Hematopoietic multipotent progenitor cell treated with erythropoietin and hydrocortisone succinate and interleukin-3 and kit ligand, for 6 days (in vitro differentiated cells): ENCODE results near the gene SYNRG.
"Not testable (repeated sequence)": the region's sequence is repeated elsewhere in the genome, so short reads cannot be mapped to it uniquely, and the experiment has no call there.

Source experiments
- DNase-seq: peaks from one replicate; pipeline ENCODE4 v3.0.0-alpha.2; 2015

The SYNRG gene

DNA sequence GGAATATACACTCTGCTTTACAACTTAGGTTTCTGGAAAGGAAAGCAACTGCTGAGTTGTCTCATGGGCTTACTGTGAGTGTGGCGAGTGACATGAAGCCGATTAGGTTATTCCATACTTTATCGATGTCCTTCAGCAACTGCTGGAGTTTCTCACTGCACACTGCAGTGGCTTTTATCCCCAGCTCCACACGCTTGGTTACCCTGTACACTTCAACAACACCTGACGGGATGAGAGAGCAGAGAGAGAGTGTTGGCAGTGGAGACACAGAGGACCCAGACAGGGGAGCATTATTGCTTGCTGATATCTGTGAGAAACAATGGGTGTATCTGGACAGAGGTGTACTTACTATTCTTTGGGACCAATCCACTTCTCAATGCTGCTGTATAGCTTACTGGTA, 73.3 kb downstream of the SYNRG start:
- no peak for DNase-seq

DNA sequence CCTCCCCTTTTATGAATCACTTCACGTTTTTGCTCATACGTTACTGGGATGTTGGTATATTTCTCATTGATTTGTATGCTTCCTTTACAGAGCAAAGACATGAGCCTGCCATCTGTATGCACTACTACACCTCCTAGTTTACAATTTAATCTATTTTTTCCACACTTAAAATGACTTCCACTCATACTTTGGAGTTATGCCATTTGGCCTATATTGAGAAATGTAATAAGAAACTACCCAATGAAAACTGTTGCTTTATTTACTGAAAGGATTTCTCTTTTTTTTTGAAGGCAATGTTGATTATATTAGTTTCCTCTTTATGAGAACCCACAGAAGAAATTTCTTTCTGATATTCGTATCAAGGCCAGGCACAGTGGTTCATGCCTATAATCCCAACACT, 76.5 kb downstream of the SYNRG start:
- DNase-seq = no peak

DNA sequence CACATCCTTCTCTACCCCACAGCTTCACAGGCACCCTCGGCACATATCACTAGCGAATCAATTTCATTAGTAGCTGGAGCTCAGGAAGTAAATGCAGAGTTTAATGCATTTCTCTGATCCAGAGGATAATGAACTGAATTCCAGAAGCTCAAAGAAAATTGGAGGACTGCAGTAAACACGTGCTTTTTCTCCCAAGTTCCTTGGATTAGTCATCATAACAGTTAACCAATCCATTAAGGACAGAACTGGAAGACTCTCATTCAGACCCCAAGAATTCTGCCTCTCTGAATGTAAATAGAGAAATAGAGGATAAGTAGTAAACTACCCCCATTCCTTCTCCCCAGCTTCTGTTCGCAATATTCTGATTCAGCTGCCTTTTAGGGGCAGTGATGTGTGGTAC, 78.8 kb downstream of the SYNRG start:
- no peak for DNase-seq

DNA sequence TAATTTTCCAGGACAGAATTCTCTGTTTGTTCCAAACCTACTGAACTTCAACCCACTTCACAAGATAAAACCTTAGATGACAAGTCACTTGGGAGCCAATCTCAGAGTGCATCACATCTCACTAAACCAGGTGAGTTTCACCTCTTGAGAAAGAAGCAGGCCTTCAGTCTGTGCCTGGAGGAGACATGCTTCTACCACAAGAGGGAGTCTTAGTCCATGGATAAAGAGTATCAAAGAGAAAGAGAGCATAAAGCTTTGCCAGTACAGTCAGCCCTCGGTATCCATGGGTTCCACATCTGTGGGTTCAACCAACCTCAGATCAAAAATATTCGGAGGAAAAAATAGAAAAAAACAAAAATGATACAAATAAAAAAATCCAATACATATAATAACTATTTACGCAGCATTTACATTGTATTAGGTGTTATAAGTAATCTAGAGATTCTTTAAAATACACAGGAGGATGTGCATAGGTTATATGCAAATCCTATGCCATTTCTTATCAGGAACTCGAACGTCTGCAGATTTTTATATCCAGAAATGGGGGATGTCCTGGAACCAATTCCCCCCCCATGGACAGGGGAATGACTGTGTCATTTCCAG, 81.9 kb downstream of the SYNRG start:
- DNase-seq = peak; percentile 80

DNA sequence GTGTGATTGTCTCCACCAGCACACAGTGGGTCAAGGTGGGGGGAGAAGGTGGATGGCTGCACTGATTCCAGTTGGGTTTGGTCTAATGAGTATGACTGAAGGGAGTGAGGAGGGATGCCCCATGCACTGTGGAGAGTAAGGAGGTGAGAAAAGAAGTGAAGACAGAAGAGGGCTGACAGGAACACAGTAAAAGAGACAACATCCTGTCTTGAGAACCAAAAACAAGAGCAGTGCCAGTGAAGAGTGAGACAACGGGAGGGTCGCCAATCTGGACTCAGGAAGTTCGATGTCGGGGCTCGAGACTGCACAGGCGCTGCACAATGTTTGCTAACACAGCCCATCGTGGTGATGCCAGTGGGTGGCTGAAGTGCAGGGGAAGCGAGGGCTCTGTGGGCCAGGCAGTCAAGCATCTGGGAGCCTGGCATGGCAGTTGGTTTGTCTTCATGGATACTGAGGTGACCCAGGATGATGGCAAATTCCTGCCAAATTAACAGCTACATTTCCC, 85.5 kb downstream of the SYNRG start:
- DNase-seq = no peak

DNA sequence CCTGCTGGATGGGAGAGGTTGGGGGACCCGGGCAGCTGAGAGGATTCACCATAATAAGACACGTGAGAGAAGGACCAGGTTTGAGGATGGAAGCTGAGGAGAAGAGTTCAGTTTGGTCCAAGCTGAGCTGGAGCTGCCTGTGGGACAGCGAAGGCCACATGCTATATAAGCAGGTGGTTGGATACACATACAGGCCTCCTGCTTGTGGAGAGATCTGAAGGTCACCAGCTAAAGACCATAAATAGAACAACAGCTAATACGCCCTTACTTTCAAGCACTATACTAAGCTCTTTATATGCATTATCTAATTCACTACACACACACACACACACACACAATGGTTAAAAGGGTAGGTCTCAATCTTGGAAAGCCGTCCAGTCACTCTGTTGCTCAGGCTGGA, 87.4 kb downstream of the SYNRG start:
- DNase-seq = no peak

DNA sequence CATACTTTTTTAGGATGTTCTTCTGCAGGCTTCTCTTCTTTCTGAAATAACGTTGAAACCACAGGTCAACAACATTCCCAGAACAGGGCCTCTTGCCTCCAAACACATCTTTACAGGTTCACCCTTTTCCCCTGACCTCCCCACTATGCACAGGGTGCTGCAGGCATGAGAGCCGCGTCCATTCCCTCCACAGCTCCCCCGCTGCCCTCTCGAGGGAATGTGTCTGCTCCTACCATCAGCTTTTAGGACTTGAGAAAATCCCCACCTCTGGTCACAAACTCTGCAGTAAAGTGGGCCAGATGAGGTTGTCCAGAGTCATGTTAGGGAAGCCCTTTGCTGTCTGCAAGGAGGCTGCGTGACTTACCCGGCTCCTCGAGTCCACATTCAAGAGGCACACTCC, 89.0 kb downstream of the SYNRG start:
- DNase-seq = peak; percentile 15

DNA sequence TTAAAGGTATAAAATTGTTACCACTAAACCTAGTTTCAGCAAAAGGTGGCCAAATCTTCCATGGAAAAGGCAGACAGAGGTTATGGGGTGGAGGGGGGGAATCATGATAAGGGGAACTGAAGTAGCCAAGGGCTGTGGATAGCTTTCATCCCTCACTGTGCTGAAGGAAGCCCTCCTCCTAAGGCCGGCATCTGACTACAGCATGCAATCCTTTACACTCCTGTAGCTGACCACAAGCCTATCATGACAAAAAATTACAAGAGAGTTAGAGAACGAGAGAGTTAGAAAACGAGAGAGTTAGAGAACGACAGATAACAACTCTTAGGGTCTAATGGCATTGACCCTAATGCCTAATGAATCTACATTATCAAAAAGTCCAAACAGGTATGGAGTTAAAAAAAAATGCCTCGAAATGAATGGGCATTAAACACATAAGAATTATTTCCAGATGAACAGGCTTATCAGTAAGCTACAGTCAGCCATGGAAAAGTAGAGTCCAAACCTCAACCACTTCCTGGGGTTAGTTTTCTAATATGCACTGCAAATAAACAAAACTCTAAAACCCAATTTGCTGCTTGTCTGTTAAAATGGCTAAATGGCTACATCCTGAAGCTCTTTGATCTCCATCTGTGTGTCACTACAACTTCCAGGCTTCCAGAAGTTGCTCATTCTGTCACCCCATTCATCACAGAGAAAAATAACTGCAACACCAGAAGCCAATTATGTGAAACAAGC, 89.8 kb downstream of the SYNRG start:
- peak; percentile 80 for DNase-seq

DNA sequence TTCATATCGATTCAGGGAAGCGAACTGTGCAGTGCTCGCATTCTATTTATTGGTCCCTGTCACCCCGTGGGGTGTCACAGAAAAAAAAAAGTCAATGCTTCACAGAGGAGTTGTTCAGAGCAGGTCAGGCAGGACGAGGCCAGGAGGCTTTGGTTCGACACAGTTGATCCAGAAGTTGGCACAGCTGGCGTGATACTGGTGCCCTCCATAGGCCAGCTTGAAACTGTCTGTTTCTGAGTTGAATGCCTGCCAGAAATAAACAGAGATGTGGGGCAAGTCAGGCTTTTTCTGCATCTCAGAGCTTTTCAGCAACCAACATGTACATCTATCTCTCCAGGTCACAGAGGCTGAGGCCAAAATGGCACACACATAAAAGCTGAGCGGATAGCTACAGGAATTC, 90.4 kb downstream of the SYNRG start:
- peak; percentile 78 for DNase-seq

DNA sequence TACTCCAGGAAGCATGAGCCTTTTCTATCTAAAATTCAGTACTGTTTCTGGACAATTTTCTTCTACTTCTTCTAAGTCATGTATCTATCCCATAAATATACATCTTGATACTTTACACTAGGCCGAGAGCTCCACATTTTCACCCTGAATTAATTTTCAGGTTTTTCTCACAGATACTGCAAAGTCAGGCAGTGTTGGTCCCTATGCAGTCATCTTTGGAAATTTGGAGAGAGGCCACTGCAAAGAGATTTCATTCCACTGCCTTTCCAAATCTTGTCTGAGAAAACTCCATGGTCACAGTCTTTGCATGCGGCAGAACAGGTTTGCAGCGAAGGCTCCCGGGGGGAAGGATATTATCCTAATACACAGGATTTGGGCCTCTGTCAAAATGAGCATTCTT, 91.3 kb downstream of the SYNRG start:
- DNase-seq = no peak

DNA sequence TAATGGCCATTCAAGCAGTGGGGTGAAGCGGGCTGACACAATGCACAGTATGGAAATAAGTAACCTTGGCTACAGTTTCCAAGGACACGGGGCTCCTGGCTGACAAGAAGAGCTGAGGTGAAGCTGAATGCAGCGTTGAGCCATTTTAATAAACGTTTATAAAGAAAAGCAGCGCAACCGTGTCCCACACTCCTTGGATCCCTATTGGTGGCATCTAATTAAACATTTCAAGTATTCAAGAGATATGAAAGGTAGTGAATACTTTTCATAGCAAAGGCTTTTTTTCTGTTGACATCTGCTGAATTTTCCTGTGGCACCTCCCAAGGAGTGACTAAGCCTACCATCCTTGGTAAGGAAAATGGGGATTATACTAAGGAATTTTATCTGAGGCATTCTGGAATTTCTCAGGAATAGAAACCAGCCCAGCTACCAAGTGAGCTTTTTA, 93.1 kb downstream of the SYNRG start:
- no peak for DNase-seq

DNA sequence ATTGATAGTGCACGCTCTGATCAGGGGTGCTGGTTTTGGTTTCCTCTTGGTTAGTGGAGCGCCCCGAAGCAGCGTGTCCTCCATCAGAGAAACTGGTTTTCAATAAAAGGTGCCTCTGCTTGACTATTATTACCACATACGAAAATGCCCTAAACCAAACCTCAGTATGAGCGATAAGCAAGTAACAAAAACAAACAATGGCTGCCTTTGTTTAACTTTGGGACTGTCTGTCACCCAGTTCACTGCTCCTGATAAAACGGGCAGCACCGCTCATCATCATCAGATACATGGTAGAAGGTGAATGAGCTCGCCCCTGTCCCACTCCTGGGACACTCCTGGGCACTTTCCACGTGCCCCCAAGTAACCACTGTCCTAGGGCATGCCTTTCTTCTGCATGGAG, 95.5 kb downstream of the SYNRG start:
- DNase-seq = no peak

DNA sequence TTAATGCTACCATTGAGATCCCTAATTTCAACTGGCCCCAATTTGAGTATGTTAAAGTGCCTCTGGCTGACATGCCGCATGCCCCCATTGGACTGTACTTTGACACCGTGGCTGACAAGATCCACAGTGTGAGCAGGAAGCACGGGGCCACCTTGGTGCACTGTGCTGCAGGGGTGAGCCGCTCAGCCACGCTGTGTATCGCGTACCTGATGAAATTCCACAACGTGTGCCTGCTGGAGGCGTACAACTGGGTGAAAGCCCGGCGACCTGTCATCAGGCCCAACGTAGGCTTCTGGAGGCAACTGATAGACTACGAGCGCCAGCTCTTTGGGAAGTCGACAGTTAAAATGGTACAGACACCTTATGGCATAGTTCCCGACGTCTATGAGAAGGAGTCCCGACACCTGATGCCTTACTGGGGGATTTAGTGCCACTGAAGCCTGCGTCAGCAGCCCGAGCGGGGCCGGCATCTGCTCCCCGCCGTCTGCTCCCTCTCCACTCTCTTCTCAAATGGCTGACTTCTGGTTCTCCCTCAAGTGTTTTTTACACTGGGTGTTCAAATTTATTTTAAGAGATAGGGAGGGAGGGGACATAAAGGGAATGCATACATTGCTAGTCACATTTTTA, 96.7 kb downstream of the SYNRG start:
- DNase-seq = no peak

DNA sequence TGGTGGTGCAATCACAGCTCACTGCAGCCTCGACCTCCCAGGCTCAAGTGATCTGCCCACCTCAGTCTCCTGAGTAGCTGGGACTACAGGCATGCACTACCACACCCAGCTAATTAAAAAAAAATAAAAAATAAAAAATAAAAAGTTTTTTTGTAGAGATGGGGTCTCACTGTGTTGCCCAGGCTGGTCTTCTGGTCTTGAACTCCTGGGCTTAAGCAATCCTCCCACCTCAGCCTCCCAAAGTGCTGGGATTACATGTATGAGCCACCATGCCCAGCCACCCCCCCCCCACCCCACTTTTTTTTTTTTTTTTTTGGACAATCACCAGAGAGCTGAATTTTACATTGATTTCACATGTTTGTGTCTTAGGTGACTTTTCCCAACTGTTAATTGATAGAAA, 97.6 kb downstream of the SYNRG start:
- DNase-seq = not testable (repeated sequence)

DNA sequence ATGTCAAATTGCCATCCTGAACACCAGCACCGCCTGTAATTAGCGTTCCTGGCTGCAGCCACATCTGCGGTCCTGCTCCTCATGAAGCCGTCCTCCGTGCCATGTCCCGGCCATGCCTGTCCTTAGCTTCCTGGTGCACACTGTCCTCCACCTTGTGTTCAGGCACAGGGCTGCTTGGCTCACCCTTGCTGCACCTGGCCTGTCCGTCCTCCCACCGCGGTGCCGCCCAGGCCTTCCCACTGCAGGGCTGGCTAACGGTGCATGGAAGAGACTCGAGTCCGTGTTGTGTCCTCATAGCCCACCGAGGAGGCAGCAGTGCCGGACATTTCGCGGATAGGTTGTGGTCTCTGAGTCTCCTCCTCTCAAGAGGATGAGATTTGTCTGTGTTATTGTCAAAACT, 99.2 kb downstream of the SYNRG start:
- DNase-seq = no peak

DNA sequence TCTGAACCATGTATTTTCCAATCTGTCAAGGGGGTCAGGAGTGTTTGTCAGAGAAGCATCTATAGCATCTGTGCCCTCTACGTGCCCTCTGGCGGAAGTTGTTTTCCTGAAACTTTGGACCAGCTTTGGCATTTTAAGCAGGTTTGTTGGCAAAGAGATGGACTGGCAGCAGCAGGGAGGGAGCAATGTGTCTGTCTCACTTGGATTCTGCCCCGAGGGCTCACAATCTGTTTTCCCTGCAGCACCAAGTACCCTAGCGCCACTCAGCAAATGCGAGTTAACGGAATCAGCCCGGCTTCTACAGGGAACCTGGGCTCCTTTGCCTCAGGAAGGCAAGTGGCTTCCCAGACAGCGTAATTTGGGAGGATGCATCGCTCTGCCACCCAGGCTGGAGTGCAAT, 102.1 kb downstream of the SYNRG start:
- no peak for DNase-seq

DNA sequence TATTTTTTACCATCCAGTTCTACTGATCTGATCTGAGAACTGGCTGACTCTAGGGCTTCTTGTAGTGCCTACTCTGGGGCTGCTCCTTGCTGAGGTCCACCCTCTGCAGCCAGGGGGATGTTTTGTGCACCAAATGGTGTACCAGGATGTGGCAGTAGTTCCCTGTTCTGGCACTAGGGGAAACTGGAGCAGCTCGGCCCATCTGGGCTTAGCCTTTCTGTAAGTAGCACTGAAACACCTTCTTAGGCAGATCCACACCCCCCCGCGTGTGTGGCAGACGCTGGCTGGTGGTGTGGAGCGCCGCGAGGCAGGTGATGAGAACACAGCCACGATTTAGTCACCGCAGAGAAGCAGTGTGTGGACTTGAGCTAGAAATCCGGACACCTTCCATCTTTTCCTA, 102.5 kb downstream of the SYNRG start:
- DNase-seq = peak; percentile 71

DNA sequence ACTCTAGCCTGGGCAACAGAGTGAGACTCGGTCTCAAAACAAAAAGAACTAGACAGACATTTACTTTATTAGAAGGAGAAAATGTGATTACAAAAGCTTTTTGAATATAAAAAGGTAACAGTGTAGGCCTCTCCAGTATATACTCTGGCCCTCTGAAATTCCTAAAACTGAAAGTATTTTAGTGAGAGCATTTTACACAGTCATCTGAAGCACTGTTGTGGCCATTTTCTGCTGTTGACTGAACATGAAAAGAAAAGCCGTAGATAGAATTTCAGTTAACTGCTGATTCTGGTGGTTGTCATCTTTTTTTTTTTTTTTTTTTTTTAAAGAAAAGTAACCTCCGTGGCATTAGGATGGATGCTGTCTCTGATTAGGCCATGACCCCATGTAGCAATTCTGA, 103.9 kb downstream of the SYNRG start:
- DNase-seq = no peak

DNA sequence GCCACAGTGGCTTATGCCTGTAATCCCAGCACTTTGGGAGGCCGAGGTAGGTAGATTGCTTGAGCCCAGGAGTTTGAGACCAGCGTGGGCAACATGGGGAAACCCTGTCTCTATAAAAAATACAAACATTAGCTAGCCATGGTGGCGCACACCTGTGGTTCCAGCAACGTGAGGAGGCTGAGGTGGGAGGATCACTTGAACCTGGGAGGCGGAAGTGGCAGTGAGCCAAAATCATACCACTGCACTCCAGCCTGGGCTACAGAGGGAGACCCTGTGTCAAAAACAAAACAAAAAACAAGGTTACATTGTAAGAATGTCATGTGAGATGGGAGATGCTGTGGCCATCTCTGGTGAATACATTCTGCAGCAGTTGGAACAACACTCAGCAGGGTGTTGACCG, 106.1 kb downstream of the SYNRG start:
- DNase-seq = no peak

DNA sequence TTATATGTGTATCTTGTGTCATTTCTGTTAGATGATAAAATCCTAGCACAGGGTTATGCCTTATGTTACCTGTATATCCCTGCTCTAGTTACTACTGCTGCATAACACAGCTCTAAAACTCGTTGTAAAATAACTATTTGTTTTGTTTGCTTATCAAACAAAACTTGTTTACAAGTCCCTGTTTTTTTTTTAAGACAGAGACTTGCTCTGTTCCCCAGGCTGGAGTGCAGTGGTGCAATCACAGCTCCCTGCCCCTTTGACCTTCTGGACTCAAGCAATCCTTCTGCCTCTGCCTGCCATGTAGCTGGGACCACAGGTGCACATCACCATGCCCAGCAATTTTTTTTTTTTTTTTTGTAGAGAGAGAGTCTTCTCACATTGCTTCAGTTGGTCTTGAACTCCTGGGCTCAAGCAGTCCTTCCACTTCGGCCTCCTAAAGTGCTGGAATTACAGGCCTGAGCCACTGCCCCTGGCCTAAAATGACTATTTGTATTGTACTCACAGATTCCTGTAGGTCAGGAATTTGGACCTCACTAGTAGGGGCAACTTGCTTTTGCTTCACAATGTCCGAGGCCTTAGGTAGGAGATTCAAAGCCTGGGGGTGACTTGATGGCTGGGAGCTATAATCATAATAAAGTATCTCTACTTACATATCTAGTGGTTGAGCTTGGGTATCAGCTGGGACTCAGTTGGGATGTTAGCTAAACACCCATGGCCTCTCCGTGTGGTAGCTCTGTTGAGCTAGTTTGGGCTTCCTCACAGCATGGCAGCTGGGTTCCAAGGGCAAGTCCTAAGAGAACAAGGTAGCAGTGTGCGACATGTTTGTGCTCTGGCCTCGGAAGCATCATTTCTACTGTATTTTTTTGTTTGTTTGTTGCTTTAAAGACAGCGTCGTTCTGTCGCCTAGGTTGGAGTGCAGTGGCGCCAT, 106.9 kb downstream of the SYNRG start:
- DNase-seq = no peak

DNA sequence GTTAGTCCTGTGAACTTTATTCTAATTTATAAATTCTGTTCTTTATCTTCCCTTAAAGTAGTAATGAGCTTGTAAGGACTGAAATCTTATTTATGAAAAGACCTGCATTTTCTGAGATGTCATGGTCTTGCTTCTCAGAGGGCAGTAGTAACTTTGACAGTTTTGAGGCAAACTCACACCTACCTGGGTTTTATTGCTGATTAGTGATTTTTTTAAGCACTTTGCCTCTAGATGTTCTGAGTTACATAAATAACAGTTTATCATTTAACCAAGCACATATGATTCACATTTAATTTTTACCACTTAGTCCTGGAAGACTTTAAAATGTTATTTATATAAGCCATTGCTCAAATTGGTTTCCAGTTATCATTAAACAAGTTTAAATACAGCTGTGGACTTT, 108.8 kb downstream of the SYNRG start:
- DNase-seq = no peak

DNA sequence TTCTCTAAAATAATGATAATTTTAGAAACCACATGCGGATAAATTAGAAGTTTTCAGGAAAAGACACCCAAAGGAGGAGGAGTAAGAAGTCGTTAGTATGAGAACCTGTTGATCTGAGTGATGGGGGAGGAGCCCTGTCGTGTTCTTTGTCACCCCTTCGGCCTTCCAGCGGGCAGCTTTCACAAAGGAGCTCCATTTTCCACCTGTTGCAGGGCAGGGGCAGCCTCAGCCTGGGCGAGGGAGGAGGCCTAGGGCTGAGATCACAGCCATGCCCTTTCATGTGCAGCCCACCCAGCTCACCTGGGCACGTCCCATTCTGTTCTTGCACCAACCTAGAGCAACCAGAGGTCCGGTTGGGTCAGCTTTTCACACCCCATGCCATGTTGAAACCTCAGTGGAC, 114.2 kb downstream of the SYNRG start:
- DNase-seq = no peak

DNA sequence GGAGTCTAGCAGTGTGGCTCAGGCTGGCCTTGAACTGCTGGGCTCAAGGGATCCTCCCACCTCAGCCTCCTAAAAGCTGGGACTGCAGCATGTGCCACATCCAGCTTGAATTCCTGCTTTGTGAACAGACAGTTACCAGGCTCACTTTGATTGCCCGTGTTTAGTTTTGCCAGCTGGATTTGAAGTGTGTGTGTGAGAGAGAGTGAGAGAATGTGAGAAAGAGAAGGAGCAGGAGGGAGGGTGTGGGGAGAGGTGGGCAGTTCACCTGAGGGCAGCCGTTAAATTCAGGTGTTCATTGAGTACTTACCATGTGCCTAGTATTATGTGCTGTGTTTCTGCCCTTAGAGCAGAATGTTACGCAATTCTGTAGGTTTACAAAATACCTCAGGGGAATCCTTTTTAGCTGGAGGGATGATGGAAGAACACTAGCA, 114.8 kb downstream of the SYNRG start:
- no peak for DNase-seq
